Measurements from ENCODE around the gene DDX39B.
"Not testable (repeated sequence)": the region's sequence is repeated elsewhere in the genome, so short reads cannot be mapped to it uniquely, and the experiment has no call there.

The DDX39B gene

DNA sequence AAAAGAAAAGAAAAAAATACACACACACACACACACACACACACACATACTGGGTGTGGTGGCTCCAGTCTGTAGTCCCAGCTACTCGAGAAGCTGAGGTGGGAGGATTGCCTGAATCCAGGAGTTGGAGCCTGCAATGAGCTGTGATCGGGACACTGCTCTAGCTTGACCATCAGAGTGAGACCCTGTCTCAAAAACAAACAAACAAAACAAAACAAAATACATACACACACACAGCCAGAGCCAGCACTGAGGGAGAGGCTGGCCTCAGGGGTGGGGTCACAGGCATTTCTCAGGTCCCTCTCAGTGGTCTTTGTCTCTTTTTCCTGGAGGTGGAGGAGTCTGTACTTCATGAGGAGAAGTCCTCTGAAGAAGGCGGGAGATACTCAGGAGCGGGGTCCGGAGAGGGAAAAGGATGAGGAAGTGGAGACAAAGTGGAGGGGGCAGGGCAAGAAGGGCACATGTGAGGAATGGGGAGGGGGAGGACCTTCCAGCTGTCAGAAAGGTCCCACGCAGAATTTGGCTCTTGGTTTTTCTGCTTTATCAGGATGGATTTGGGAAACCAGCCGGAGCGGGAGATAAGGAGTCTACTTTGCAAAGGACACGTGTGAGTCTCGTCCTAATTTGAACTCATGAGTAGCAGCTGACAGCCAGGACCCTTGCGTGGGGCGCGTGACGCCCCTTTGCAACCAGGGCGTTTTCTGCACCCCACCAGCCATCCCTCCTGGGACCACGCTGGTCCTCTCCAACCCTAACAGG is 51.5 kb downstream of the DDX39B start:
- no peak for TF ChIP-seq ZFX (IDR thresholded peaks at IDR 0.05; ENCODE audit: borderline replicate concordance)
- TF ChIP-seq, protein P1, sequence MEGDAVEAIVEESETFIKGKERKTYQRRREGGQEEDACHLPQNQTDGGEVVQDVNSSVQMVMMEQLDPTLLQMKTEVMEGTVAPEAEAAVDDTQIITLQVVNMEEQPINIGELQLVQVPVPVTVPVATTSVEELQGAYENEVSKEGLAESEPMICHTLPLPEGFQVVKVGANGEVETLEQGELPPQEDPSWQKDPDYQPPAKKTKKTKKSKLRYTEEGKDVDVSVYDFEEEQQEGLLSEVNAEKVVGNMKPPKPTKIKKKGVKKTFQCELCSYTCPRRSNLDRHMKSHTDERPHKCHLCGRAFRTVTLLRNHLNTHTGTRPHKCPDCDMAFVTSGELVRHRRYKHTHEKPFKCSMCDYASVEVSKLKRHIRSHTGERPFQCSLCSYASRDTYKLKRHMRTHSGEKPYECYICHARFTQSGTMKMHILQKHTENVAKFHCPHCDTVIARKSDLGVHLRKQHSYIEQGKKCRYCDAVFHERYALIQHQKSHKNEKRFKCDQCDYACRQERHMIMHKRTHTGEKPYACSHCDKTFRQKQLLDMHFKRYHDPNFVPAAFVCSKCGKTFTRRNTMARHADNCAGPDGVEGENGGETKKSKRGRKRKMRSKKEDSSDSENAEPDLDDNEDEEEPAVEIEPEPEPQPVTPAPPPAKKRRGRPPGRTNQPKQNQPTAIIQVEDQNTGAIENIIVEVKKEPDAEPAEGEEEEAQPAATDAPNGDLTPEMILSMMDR (IDR thresholded peaks at IDR 0.05), result no peak
- no peak overlapping the region for H3K27ac ChIP-seq

GRCh38 chr6:31489086-31489485 is 52.7 kb downstream of the DDX39B start:
- no peak overlapping the region for H3K27ac ChIP-seq
- TF ChIP-seq, protein P1 (IDR thresholded peaks at IDR 0.05), result no peak
- TF ChIP-seq ZFX (IDR thresholded peaks at IDR 0.05; ENCODE audit: borderline replicate concordance), result no peak

- H3K27ac ChIP-seq, result not testable (repeated sequence)
Measured at GRCh38 chr6:31487674-31488073, 54.1 kb downstream of the DDX39B start.

DNA sequence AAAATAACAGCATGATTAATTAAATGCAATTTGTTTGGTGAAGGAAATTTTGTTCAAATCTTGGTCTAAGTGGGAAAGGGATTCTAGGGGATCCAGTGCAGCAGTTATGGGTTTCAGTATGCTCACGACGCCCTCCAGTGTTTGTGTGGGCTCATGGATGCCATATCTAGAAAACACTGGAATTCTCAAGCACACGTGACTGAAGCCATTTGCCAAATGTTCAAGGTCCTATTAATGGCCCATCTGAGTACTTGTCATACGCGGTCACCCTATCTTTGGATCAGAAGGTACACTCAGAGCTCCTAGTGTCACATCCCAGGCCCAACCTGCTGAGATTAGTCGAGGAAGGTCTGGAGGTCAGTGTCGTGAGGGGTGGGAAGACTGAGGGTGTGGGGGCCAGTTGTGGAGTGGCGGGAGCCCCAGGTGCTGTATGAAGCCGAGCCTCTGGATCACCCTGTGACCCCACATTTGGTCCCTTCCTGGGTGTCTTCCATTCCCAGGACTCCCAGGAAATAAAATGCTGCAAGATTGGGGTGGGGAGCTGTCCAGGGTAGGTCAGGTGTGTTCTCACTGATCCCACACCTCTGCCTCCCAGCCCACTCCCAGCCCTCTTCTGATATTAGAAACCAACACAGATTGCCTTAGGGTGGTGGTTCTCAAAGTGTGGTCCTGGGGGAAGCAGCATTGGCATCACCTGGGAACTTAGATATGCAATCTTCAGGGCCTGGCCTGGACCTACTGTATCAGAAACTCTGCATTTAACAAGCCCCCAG is 55.6 kb downstream of the DDX39B start:
- H3K27ac ChIP-seq, result not testable (repeated sequence)

- TF ChIP-seq ZFX (IDR thresholded peaks at IDR 0.05; ENCODE audit: borderline replicate concordance), result no peak
- TF ChIP-seq, protein P1 (IDR thresholded peaks at IDR 0.05), result no peak
- no peak overlapping the region for H3K27ac ChIP-seq
Measured at GRCh38 chr6:31485055-31485454, 56.7 kb downstream of the DDX39B start.

- TF ChIP-seq, protein P1 (IDR thresholded peaks at IDR 0.05), result no peak
- no peak for TF ChIP-seq ZFX (IDR thresholded peaks at IDR 0.05; ENCODE audit: borderline replicate concordance)
- no peak overlapping the region for H3K27ac ChIP-seq
Measured at GRCh38 chr6:31483392-31483791, 58.4 kb downstream of the DDX39B start.

GRCh38 chr6:31480574-31480973 is 61.2 kb downstream of the DDX39B start:
- H3K27ac ChIP-seq, result no peak overlapping the region
- TF ChIP-seq, protein P1 (IDR thresholded peaks at IDR 0.05), result no peak
